Measurements from ENCODE around the gene STON2. TPM values are rescaled to one million over a fixed set of nuclear protein-coding genes. Genes with fewer than 3 reads are reported as not detected.

STON2 gene
- total and polyA plus RNA-seq, 2 of the 13 experiments (the other 11 are each of a cell fraction or from before 2014, with no cell fraction given): 2.1 to 11.0 TPM

DNA sequence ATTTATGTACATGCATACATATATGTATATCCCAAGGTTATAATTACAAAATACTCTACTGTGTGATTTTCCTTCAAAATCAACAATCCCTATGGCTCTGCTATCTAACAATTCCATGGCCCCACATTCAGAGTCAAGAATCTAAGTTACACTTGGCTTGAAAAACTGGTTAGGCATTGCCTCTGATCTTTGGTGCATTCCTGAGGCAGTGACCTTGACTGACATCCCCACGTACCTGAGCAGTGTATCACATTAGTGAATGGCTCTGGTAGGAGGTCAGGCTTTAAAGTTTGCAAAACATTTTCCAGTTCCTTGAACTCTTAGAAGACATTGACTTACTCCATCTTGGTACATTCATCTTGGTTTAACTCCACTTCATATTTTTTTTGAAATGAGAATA lies 8.5 kb upstream of the STON2 start (continued):
- TF ChIP-seq, protein P1, sequence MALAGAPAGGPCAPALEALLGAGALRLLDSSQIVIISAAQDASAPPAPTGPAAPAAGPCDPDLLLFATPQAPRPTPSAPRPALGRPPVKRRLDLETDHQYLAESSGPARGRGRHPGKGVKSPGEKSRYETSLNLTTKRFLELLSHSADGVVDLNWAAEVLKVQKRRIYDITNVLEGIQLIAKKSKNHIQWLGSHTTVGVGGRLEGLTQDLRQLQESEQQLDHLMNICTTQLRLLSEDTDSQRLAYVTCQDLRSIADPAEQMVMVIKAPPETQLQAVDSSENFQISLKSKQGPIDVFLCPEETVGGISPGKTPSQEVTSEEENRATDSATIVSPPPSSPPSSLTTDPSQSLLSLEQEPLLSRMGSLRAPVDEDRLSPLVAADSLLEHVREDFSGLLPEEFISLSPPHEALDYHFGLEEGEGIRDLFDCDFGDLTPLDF (CRISPR knock-in tag; IDR thresholded peaks at IDR 0.05): no peak
- no peak for TF ChIP-seq TBX3 (IDR thresholded peaks at IDR 0.05; ENCODE audit: borderline replicate concordance)
- no peak for TF ChIP-seq ZNF780A (CRISPR knock-in tag; IDR thresholded peaks at IDR 0.05)
- peak; percentile 54; the same call in 1 of the 2 replicates for TF ChIP-seq FOSL2 (CRISPR knock-in tag; IDR thresholded peaks at IDR 0.05)
- TF ChIP-seq, protein P2, sequence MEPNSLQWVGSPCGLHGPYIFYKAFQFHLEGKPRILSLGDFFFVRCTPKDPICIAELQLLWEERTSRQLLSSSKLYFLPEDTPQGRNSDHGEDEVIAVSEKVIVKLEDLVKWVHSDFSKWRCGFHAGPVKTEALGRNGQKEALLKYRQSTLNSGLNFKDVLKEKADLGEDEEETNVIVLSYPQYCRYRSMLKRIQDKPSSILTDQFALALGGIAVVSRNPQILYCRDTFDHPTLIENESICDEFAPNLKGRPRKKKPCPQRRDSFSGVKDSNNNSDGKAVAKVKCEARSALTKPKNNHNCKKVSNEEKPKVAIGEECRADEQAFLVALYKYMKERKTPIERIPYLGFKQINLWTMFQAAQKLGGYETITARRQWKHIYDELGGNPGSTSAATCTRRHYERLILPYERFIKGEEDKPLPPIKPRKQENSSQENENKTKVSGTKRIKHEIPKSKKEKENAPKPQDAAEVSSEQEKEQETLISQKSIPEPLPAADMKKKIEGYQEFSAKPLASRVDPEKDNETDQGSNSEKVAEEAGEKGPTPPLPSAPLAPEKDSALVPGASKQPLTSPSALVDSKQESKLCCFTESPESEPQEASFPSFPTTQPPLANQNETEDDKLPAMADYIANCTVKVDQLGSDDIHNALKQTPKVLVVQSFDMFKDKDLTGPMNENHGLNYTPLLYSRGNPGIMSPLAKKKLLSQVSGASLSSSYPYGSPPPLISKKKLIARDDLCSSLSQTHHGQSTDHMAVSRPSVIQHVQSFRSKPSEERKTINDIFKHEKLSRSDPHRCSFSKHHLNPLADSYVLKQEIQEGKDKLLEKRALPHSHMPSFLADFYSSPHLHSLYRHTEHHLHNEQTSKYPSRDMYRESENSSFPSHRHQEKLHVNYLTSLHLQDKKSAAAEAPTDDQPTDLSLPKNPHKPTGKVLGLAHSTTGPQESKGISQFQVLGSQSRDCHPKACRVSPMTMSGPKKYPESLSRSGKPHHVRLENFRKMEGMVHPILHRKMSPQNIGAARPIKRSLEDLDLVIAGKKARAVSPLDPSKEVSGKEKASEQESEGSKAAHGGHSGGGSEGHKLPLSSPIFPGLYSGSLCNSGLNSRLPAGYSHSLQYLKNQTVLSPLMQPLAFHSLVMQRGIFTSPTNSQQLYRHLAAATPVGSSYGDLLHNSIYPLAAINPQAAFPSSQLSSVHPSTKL (CRISPR knock-in tag; IDR thresholded peaks at IDR 0.05): peak; percentile 61
- TF ChIP-seq ZNF468 (CRISPR knock-in tag; IDR thresholded peaks at IDR 0.05): no peak
- TF ChIP-seq ZKSCAN5 (CRISPR knock-in tag; IDR thresholded peaks at IDR 0.05): no peak
- TF ChIP-seq ELF3 (CRISPR knock-in tag; IDR thresholded peaks at IDR 0.05): no peak
- TF ChIP-seq RFXANK (CRISPR knock-in tag; IDR thresholded peaks at IDR 0.05): no peak
- TF ChIP-seq, protein P3, sequence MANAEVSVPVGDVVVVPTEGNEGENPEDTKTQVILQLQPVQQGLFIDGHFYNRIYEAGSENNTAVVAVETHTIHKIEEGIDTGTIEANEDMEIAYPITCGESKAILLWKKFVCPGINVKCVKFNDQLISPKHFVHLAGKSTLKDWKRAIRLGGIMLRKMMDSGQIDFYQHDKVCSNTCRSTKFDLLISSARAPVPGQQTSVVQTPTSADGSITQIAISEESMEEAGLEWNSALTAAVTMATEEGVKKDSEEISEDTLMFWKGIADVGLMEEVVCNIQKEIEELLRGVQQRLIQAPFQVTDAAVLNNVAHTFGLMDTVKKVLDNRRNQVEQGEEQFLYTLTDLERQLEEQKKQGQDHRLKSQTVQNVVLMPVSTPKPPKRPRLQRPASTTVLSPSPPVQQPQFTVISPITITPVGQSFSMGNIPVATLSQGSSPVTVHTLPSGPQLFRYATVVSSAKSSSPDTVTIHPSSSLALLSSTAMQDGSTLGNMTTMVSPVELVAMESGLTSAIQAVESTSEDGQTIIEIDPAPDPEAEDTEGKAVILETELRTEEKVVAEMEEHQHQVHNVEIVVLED (CRISPR knock-in tag; IDR thresholded peaks at IDR 0.05; ENCODE audit: borderline replicate concordance): no peak
- no peak for TF ChIP-seq ZNF768 (CRISPR knock-in tag; IDR thresholded peaks at IDR 0.05)
- TF ChIP-seq, protein P4, sequence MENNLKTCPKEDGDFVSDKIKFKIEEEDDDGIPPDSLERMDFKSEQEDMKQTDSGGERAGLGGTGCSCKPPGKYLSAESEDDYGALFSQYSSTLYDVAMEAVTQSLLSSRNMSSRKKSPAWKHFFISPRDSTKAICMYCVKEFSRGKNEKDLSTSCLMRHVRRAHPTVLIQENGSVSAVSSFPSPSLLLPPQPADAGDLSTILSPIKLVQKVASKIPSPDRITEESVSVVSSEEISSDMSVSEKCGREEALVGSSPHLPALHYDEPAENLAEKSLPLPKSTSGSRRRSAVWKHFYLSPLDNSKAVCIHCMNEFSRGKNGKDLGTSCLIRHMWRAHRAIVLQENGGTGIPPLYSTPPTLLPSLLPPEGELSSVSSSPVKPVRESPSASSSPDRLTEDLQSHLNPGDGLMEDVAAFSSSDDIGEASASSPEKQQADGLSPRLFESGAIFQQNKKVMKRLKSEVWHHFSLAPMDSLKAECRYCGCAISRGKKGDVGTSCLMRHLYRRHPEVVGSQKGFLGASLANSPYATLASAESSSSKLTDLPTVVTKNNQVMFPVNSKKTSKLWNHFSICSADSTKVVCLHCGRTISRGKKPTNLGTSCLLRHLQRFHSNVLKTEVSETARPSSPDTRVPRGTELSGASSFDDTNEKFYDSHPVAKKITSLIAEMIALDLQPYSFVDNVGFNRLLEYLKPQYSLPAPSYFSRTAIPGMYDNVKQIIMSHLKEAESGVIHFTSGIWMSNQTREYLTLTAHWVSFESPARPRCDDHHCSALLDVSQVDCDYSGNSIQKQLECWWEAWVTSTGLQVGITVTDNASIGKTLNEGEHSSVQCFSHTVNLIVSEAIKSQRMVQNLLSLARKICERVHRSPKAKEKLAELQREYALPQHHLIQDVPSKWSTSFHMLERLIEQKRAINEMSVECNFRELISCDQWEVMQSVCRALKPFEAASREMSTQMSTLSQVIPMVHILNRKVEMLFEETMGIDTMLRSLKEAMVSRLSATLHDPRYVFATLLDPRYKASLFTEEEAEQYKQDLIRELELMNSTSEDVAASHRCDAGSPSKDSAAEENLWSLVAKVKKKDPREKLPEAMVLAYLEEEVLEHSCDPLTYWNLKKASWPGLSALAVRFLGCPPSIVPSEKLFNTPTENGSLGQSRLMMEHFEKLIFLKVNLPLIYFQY (CRISPR knock-in tag; IDR thresholded peaks at IDR 0.05; ENCODE audit: borderline replicate concordance): no peak
- no peak for TF ChIP-seq HNRNPUL1 (IDR thresholded peaks at IDR 0.05; ENCODE audit: low read depth, low read length)
- TF ChIP-seq, protein P5, sequence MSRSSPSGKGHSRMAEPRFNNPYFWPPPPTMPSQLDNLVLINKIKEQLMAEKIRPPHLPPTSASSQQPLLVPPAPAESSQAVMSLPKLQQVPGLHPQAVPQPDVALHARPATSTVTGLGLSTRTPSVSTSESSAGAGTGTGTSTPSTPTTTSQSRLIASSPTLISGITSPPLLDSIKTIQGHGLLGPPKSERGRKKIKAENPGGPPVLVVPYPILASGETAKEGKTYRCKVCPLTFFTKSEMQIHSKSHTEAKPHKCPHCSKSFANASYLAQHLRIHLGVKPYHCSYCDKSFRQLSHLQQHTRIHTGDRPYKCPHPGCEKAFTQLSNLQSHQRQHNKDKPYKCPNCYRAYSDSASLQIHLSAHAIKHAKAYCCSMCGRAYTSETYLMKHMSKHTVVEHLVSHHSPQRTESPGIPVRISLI (CRISPR knock-in tag; IDR thresholded peaks at IDR 0.05; ENCODE audit: borderline replicate concordance): no peak
- no peak for TF ChIP-seq TBP (CRISPR knock-in tag; IDR thresholded peaks at IDR 0.05)
- TF ChIP-seq RARA (CRISPR knock-in tag; IDR thresholded peaks at IDR 0.05): peak; percentile 31; the same call in 1 of the 2 replicates
- TF ChIP-seq, protein P6, sequence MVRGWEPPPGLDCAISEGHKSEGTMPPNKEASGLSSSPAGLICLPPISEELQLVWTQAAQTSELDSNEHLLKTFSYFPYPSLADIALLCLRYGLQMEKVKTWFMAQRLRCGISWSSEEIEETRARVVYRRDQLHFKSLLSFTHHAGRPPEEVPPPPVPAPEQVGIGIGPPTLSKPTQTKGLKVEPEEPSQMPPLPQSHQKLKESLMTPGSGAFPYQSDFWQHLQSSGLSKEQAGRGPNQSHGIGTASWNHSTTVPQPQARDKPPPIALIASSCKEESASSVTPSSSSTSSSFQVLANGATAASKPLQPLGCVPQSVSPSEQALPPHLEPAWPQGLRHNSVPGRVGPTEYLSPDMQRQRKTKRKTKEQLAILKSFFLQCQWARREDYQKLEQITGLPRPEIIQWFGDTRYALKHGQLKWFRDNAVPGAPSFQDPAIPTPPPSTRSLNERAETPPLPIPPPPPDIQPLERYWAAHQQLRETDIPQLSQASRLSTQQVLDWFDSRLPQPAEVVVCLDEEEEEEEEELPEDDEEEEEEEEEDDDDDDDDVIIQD (CRISPR knock-in tag; IDR thresholded peaks at IDR 0.05; ENCODE audit: low read depth): peak; percentile 67; the same call in 1 of the 2 replicates
